T-helper 1 cell (primary cell): ENCODE data around the gene CXCL17.

Source experiments
- DNase-seq, 5 donors: peaks; one replicate each; pipeline ENCODE4 v3.0.0-alpha.2; 2012 to 2020

CXCL17 gene

DNA sequence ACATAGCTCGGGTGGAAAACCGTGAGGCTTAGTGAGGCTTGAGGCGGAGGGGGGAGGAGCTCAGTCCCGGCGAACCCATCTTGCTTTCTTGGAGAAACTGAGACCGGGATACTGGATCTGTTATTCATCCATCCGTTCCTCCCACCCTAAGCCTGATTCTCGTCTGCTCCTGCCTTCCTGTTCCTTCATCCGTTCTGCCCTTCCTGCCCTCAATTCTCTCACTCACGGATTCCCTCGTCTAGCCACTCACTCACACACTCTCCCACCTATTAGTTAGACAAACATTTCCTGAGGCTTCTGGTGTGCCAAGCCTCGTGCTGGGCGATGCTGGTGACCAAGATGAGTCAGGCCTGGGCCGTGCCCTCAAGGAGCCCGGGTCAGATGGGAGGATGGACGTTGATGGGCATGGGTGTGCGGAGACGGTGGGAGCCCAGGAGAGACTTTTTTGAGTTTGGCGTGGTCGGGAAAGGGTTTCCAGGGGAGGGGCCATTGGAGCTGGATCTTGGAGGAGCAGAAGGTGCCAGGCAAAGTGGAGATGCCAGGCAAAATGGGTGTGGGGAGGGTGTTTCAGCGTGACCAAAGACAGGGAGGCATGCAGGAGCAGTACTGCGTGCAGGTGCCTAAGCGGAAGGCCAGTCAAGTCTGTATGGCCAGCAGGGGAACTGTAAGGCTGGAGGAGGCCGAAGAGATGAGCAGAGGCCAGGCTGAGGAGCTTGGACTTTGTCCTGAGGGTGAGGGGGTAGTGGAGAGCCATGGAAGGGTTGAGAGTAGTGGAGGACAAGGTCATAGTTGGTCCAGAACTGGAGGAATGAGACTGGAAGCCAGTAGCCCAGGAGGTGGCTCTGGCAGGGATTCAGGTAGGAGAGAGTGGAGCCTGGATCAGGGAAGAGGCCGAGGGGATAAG lies 45.2 kb downstream of the CXCL17 start:
- no peak for DNase-seq

DNA sequence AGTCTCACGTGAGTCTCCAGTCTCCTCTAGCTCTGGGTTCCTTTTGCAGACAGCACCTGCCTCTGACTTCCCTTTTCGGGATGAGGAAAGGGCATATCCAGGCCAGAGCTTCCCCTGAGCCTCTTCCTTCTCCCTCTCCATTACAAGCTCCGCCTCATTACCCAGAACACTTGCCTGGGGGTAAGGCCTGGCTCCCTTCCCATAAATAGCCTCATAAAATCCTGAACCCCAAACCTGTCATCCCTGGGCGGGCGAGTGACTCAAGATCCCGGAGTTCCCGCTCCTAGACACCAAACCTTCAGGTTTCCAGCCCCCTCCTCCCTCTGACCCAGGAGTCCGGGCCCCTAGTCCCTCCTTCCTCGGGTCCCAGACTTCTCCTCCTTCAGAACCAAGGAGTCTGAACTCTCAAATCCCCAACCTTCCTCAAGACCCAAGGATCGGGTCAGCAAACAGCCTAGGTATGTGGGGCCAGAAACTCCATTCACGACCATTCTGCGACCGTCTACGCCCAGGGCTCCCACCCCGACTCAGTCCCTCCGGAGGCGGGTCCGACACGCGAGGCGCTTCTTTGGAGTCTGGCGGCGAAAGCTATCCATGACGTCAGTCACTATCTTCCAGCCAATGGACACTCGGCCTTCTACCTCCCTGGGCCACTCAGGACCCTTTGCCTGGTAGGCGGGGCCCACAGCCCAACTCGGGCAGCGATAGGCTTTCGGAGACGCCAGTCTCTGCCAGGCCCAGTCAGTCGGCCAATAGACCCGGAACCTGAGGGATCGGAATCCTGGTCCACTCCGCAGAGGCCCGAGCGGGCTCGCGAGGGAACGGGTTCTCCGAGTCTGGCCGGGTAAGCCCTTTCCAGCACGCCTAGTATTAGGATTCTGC lies 46.1 kb downstream of the CXCL17 start:
- DNase-seq, result peak; percentile 78 to 98 (median 80)

DNA sequence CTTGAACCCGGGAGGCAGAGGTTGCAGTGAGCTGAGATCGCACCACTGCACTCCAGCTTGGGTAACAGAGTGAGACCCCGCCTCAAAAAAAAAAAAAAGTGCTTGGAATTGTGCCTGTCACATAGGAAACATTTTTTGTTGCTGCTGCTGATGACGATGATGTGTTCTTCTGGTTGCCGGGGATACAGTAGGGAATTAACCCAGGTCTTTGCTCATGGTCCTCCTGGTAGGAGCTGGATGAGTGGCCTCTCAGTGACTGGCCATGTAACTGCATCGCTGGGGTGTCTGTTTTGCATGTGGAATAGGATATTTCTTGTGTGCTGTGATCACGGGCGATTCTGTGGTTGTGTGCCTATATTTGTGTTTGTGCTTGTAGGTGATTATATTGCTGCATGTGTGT lies 48.0 kb downstream of the CXCL17 start:
- no peak for DNase-seq

DNA sequence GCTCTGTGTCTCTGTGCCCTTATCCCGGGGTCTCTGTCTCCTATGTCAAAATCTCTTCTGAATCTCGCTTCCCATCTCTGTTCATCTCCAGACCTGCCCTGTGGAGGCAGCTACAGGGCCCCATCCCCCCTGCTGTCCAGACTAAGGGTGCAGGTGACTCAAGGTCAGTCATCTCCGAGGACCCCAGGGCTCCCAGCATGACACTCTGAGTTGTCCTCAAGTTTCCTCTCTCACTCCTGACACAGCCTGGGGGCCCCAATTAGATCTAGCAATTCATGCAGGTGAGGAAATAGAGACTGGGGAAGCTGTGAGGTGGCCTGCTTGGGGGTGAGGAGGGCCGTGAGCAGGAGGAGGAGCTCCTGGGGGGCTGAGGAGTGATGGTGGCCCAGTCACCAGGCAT lies 50.6 kb downstream of the CXCL17 start:
- no peak for DNase-seq

DNA sequence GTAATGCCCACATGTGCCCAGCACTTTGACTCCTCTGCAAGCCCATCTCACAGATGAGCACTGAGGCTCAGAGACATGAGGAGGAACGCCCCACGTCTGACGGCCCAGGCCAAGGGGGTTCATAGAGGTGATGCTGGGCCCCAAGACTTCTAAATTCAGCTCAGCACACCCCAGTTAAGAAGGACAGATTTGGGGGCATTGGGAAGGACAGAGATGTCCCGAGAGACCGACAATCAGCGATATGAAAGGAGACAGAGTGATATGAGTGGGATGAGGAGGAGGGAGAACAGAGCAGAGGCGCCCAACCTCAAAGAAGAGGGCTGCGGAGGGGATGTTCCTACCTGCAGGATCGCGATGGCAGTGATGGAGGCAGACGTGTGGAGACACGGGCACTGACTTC lies 52.8 kb downstream of the CXCL17 start, which contains the start of gene CNFN:
Gene CNFN, minus strand, starts transcription at position 399 of the 400 bp plus-strand sequence. CDS start 1,260 bp downstream, outside the sequence.
- no peak for DNase-seq

DNA sequence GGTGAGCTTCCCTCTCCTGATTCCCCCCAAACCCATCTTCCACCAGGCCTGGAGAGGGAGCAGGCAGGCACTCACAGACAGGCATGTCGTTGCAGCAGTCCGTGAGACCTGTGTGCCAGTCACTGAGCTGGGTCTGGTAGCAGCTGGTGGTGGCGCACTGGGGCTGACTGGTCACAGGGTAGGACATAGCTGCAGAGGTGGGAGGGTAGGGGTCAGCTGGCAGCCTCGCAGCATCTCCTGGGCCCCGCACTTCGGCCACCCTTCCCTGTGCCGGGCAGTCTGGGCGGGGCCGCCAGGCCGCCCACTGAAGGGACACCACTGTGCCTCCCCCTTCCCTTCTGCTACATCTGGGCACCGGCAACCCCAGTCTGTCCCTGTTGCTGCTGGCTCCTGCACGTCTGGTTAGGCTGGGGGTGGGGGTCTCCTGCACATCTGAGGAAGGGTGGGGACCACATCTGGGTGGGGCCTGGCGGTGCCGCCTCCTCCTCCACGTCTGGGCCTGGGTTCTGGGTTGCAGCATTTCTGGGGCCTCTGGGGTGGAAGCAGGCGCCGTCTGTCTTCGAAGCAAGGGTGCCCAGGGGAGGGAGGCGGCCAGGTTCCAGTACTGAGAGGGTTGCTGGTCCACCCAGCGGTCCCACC lies 53.8 kb downstream of the CXCL17 start:
- DNase-seq, result no peak

DNA sequence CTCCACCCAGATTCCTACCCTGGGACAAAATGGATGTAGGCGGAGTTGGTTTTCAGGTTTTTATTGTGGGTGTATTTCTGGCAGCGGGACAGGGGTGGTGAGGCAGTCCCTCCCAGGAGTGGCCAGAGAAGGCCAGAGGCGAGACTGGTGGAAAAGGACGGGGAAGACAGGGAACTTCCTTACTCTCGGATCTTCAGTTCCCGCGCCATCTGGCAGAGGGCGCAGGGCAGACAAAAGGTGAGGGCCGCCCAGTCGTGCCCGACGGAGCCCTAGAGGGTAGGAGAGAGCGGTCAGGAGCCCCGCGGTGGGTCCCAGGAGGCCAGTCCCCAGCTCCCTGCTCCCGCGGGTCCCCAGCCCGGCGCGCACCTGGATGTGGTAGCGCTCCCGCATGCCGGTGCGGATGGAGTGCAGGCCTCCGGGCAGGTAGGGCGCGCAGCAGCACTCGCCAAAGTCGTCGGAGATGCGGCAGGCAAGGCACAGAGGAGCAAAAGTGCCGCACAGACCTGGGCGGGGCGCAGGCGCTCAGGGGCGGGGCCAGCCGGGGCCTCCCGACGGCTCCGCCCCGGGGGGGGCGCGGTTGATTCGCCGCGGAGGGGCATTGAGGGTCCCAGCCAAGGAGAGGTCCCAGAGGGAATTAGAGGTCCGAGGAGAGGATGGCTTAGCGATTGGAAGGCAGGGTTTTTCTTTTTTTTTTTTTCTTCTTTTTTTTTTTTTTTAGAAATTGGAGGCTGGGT lies 55.6 kb downstream of the CXCL17 start:
- peak; percentile 35 to 59 (median 52) for DNase-seq

DNA sequence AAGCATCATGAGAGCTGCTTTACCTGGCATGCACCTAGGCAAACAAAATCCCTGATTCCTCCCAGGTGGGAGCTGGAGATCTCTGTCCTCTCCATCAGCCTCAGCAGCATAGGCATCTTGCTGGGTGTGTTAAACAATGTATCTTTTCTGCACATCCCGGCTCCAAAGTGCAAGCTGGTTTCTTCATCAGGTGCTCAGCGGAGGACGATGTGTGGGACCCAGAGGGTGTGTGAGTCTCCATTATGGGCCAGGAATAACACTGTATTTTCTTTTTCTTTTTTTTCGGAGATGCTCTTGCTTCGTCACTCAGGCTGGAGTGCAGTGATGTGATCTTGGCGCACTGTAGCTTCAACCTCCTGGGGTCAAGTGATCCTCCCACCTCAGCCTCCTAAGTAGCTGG lies 62.6 kb downstream of the CXCL17 start:
- no peak for DNase-seq
